Psoas muscle (tissue), 8 donors: ENCODE measurements around the gene RHOH. TPM values are rescaled to one million over a fixed set of nuclear protein-coding genes. Genes with fewer than 3 reads are reported as not detected.

Experiments
- ATAC-seq, 4 donors: fragments of 200-7000 bp; cut with Tn5 transposase; one replicate each; pipeline ENCODE4 v1.9.1; 2020; ENCODE audit warnings: moderate library complexity in 3 of 4, mild to moderate bottlenecking in 2 of 4
- DNase-seq, 2 donors: peaks; one replicate each; pipeline ENCODE4 v3.0.0-alpha.2; 2020
- H3K27ac ChIP-seq: fragments of 200-600 bp; one replicate; pipeline ENCODE4 v1.8.0; 2022
- H3K27me3 ChIP-seq, 3 donors: fragments of 200-600 bp in 1 of 3; one replicate each; pipeline versions ENCODE4 v1.6.1 to v1.8.0; 2013 to 2022; ENCODE audit warnings: low read length in 2 of 3, mild to moderate bottlenecking in 2 of 3, moderate library complexity in 1 of 3; ENCODE audit not compliant: insufficient read depth in 3 of 3
- H3K36me3 ChIP-seq, 2 donors: fragments of 200-600 bp in 1 of 2; one replicate each; pipeline versions ENCODE4 v1.6.1 to v1.8.0; 2013 to 2022; ENCODE audit warnings: low read depth in 1 of 2, mild to moderate bottlenecking in 1 of 2, moderate library complexity in 1 of 2; ENCODE audit not compliant: insufficient read depth in 1 of 2
- H3K4me1 ChIP-seq: fragments of 200-600 bp; one replicate; pipeline ENCODE4 v1.8.0; 2022
- H3K4me3 ChIP-seq: fragments of 200-600 bp; one replicate; pipeline ENCODE4 v1.8.0; 2022; ENCODE audit warnings: mild to moderate bottlenecking
- H3K9me3 ChIP-seq: fragments of 200-600 bp; one replicate; pipeline ENCODE4 v1.8.0; 2022
- WGBS, 3 donors: extraction: QIAGEN DNeasy Blood & Tissue Kit; methylation state at CpG; one replicate each; pipeline versions ENCODE4 v1.1.6 to v1.1.7; 2013; 5-methylcytosine and 5-hydroxymethylcytosine counted together
- intact Hi-C, 2 donors: fragments of 100-400 bp; cut with DNase I; formaldehyde crosslinking; loops; one replicate each; pipeline versions ENCODE4 v1.11.0 to v1.14.2; 2022
- polyA plus RNA-seq, 3 donors: library from polyadenylated mRNA; stranded (reverse); fragments of 200-250 nt; gene quantifications; one replicate each; pipeline ENCODE4 v1.2.3, GENCODE V29; 2013
- total RNA-seq, 4 donors: library from RNA; stranded (reverse); fragmentation: NEBNext Ultra II Directional in 2 of 4; extraction: Animal tissue kit (Norgen Biotek cat#: 25700) in 2 of 4; gene quantifications; one replicate each; pipeline versions ENCODE4 v1.2.1 to v1.2.4, GENCODE V29; 2021 to 2023
- TF ChIP-seq, protein P1 (sequence below): fragments of 200-600 bp; IDR thresholded peaks from one replicate; pipeline ENCODE4 v1.8.0; 2022; ENCODE audit warnings: antibody characterized with exemption
- donor health status: healthy with polysubstance abuse.
- donor health status: DM: no; HTN: no; CAD: no; lungs with moderate emphysema.
- donor health status: Bipolar disorder and iron deficiency.
- donor health status: healthy.
- donor health status: DM: yes; HTN: yes; CAD: no.
- donor health status: DM: no; HTN: no; CAD: no.
- donor health status: DM: no; HTN: no; CAD: no.
- donor health status: DM: yes; HTN: yes; CAD: no.

Gene RHOH
- total and polyA plus RNA-seq, 7 donors, result 0.04 to 0.68 (median 0.19) TPM; not detected in 1

DNA sequence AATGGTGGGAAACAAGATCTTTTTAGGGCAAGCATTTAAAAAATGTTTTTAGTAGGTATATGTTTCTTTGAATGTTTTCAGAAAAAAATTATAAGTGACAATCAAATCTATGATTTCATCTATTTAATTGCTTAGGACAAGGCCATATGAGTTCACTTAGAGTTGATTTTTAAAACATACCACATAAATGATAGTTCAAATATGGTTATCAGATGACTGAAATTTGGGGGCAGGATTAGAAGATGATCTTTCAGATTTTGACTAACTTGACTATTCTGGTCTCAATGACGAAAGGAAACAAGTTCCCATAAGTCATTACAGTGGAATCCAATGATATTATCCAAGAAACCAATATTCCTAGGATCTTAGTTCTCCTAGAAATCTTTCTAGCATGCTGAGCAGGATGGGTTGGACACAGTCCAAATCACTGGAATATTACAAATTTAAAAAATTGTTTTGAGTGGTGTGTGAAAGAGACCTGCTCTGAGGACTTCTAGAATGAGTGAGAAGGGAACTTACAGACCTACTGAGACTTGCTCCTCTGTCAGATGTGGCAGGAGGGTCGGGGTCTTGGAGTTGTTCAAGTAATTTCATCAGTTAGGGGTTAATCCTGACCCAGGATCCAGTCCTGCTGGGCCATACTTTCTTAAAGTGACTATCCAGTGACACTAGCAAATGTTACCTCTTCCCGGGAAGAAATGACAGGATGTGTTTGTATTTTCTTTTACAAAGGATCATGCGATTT, 20.0 kb downstream of the RHOH start:
- Histone ChIP-seq H3K27me3 (no peaks in the 10 kb centered on the region), H3K9me3 (no peaks in the 10 kb centered on the region), H3K4me1 (no peaks in the 10 kb centered on the region), H3K36me3 (no peaks in the 10 kb centered on the region), H3K4me3 (no peak overlapping the region), H3K27ac (no peak overlapping the region)
- no peak for DNase-seq
- WGBS, 3 donors, result 63 to 67% (median 66%) methylated on average over 4 of the region's 4 CpGs
- intact Hi-C loops, result no loop called here
- ATAC-seq, result no peak
- TF ChIP-seq, protein P1, sequence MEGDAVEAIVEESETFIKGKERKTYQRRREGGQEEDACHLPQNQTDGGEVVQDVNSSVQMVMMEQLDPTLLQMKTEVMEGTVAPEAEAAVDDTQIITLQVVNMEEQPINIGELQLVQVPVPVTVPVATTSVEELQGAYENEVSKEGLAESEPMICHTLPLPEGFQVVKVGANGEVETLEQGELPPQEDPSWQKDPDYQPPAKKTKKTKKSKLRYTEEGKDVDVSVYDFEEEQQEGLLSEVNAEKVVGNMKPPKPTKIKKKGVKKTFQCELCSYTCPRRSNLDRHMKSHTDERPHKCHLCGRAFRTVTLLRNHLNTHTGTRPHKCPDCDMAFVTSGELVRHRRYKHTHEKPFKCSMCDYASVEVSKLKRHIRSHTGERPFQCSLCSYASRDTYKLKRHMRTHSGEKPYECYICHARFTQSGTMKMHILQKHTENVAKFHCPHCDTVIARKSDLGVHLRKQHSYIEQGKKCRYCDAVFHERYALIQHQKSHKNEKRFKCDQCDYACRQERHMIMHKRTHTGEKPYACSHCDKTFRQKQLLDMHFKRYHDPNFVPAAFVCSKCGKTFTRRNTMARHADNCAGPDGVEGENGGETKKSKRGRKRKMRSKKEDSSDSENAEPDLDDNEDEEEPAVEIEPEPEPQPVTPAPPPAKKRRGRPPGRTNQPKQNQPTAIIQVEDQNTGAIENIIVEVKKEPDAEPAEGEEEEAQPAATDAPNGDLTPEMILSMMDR, result no peak

DNA sequence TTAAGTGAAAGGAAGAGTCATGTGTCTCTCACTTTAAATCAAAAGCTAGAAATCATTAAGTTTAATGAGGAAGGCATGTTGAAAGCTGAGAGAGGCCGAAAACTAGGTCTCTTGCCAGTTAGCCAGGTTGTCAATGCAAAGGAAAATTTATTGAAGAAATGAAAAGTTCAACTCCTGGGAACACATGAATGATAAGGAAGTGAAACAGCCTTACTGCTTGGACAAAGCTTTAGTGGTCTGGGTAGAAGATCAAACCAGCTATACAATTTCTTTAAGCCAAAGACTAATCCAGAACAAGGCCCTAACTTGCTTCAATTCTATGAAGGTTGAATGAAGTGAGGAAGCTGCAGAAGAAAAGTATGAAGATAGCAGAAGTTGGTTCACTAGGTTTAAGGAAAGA, 24.9 kb downstream of the RHOH start:
- 72 to 74% (median 73%) methylated on average over 1 of the region's 1 CpG for WGBS, 3 donors

GRCh38 chr4:40223343-40223742, 26.5 kb downstream of the RHOH start:
- ATAC-seq, result no peak
- H3K36me3 ChIP-seq, result no peaks in the 10 kb centered on the region
- no peak for DNase-seq
- TF ChIP-seq, protein P1, result no peak
- intact Hi-C loops, result no loop called here
- no peak overlapping the region for H3K27ac ChIP-seq
- no peaks in the 10 kb centered on the region for H3K27me3 ChIP-seq
- no peak overlapping the region for H3K4me3 ChIP-seq
- 90 to 100% (median 91%) methylated on average over 1 of the region's 1 CpG for WGBS, 3 donors
- H3K9me3 ChIP-seq, result no peaks in the 10 kb centered on the region
- no peaks in the 10 kb centered on the region for H3K4me1 ChIP-seq

More for the DNA sequence above, 24.9 kb downstream of the RHOH start:
- intact Hi-C loops, result no loop called here
- no peak for ATAC-seq
- H3K36me3 ChIP-seq, result no peaks in the 10 kb centered on the region
- H3K4me3 ChIP-seq, result no peak overlapping the region
- TF ChIP-seq, protein P1, result no peak
- H3K27ac ChIP-seq, result no peak overlapping the region
- H3K27me3 ChIP-seq, result no peaks in the 10 kb centered on the region
- no peaks in the 10 kb centered on the region for H3K4me1 ChIP-seq
- DNase-seq, result no peak
- no peaks in the 10 kb centered on the region for H3K9me3 ChIP-seq

DNA sequence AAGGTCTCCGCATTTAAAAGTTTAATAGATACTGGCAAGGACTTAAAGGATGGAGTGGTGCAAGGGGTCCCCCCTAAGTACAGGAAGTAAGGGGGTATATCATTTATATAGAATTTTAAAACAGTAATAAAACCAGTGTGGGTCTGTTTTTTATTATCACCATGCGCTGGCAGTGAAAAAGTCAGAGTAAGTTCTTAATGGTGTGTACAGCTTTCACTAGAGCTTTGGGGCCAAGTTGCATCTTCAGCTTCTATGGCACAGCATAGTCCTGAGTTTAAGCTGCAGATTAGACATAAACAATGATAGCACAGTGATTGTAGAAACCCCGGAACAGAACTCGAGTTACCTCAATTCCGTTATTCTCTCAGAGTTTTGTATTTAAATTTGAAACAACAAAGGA, 27.6 kb downstream of the RHOH start:
- intact Hi-C loops, result no loop called here
- 90 to 94% (median 93%) methylated on average over 5 of the region's 5 CpGs for WGBS, 3 donors
- no peaks in the 10 kb centered on the region for H3K36me3 ChIP-seq
- no peak overlapping the region for H3K4me3 ChIP-seq
- H3K27me3 ChIP-seq, result no peaks in the 10 kb centered on the region
- DNase-seq (no peak), ATAC-seq (no peak)
- H3K4me1 ChIP-seq, result no peaks in the 10 kb centered on the region
- TF ChIP-seq, protein P1, result no peak
- no peak overlapping the region for H3K27ac ChIP-seq
- no peaks in the 10 kb centered on the region for H3K9me3 ChIP-seq

DNA sequence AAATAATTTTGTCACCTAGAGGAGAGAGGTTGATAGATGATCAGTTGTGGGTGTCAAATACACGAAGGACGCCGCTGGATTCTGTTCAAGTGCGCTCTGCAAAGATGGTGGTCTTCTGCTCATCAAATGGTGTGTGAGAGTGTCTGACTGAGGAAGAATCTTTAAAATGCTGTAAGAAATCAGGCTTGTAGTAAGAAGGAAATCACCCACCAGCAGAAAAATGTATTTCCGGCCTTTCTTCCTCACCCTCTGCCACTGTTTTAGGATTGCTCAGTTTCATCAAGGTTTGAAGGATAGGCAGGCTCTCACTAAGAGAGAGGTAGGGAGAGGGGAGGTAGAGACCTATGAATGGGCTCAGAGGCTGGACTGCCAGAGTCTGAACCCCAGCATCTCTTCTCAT, 28.7 kb downstream of the RHOH start:
- 82 to 93% (median 92%) methylated on average over 5 of the region's 5 CpGs for WGBS, 3 donors
- intact Hi-C loops, result no loop called here
- no peak overlapping the region for H3K4me3 ChIP-seq
- no peaks in the 10 kb centered on the region for H3K9me3 ChIP-seq
- TF ChIP-seq, protein P1, result no peak
- ATAC-seq, result no peak
- H3K27me3 ChIP-seq, result no peaks in the 10 kb centered on the region
- no peaks in the 10 kb centered on the region for H3K4me1 ChIP-seq
- H3K27ac ChIP-seq, result no peak overlapping the region
- no peak for DNase-seq
- H3K36me3 ChIP-seq, result no peaks in the 10 kb centered on the region
